Measurements from ENCODE around the gene BSND.

- TF ChIP-seq CTCF (optimal IDR thresholded peaks at IDR 0.05 in 1 of 3, IDR thresholded peaks at IDR 0.05 in 1 of 3, conservative IDR thresholded peaks at IDR 0.05 in 1 of 3; ENCODE audit: extremely low read depth in 1 of 3, insufficient read depth in 2 of 3, low read length in 3 of 3) (no peak), EZH2 (IDR thresholded peaks at IDR 0.05; ENCODE audit: low read length) (no peak)
These were observed 5.6 kb upstream of the BSND start for GRCh38 chr1:54993140-54993539.
